Gastroesophageal sphincter (tissue), 3 donors: ENCODE data around the gene CCNC.

Experiments
- POLR2A ChIP-seq, 2 donors: fragments of 450-650 bp; IDR thresholded peaks; one replicate each; pipeline ENCODE4 v1.6.1; 2017; ENCODE audit warnings: antibody characterized with exemption in 2 of 2, mild to moderate bottlenecking in 2 of 2, moderate library complexity in 1 of 2
- POLR2AphosphoS5 ChIP-seq: sonication (generic); formaldehyde crosslinking; IDR thresholded peaks from one replicate; pipeline ENCODE4 v1.6.1; 2017; ENCODE audit warnings: antibody characterized with exemption
- TF ChIP-seq, protein P1 (sequence below), 4 experiments: fragments of 200-600 bp in 2 of 4; fragments of 450-650 bp in 2 of 4; sonication (generic) in 1 of 4; IDR thresholded peaks; one replicate each; pipeline ENCODE4 v1.5.1; 2017 to 2019; ENCODE audit warnings: antibody characterized with exemption in 4 of 4, mild to moderate bottlenecking in 2 of 4, moderate library complexity in 2 of 4

DNA sequence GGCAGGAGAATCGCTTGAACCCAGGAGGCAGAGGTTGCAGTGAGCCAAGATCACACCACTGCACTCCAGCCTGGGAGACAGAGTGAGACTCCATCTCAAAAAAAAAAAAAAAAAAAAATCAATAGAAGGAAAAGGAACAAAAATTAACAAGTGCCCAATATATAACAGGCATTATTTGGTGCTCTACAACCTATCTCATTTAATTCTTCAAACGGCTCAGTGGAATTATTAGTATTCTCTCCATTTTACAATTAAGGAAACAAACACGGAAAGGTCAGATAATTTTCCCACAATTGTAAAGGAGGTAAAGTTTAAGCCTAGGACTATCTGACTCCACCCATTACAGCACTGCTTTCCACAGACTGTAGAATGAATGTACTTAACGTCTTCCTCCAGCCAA is 19.8 kb downstream of the CCNC start:
- TF ChIP-seq, protein P1, sequence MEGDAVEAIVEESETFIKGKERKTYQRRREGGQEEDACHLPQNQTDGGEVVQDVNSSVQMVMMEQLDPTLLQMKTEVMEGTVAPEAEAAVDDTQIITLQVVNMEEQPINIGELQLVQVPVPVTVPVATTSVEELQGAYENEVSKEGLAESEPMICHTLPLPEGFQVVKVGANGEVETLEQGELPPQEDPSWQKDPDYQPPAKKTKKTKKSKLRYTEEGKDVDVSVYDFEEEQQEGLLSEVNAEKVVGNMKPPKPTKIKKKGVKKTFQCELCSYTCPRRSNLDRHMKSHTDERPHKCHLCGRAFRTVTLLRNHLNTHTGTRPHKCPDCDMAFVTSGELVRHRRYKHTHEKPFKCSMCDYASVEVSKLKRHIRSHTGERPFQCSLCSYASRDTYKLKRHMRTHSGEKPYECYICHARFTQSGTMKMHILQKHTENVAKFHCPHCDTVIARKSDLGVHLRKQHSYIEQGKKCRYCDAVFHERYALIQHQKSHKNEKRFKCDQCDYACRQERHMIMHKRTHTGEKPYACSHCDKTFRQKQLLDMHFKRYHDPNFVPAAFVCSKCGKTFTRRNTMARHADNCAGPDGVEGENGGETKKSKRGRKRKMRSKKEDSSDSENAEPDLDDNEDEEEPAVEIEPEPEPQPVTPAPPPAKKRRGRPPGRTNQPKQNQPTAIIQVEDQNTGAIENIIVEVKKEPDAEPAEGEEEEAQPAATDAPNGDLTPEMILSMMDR (IDR thresholded peaks at IDR 0.05) = no peak
- TF ChIP-seq POLR2A (IDR thresholded peaks at IDR 0.05) (no peak), POLR2AphosphoS5 (no peak)
